Brain microvascular endothelial cell (primary cell): ENCODE measurements around the gene CCDC178.

Experiments used
- DNase-seq: peaks from one replicate; pipeline ENCODE4 v3.0.0-alpha.2; 2020
- H3K27ac ChIP-seq: fragments of 250-450 bp; sonication (Bioruptor Pico); 2 replicates; pipeline ENCODE4 v1.5.1; 2020; ENCODE audit warnings: mild to moderate bottlenecking, moderate library complexity
- H3K27me3 ChIP-seq: fragments of 250-450 bp; sonication (Bioruptor Pico); replicated peaks from 2 replicates; pipeline ENCODE4 v1.5.1; 2020; ENCODE audit warnings: mild to moderate bottlenecking
- H3K36me3 ChIP-seq: fragments of 250-450 bp; sonication (Bioruptor Pico); replicated peaks from 2 replicates; pipeline ENCODE4 v1.5.1; 2020; ENCODE audit warnings: mild to moderate bottlenecking
- H3K4me3 ChIP-seq: 2 replicates; pipeline ENCODE4 v1.5.1; 2011; ENCODE audit warnings: low read depth, mild to moderate bottlenecking, control low read depth, low read length, moderate library complexity
- CTCF ChIP-seq: IDR thresholded peaks from 2 replicates; pipeline ENCODE4 v1.5.1; 2011; ENCODE audit warnings: low read depth, mild to moderate bottlenecking, moderate library complexity, low read length, control low read depth, inconsistent platforms; ENCODE audit errors: missing control alignments
- in situ Hi-C: cut with HindIII; loops from 2 replicates; pipeline ENCODE4 v1.10.0; 2017; ENCODE audit warnings: low sequenced_read_pairs, low pct_ligation_motif_present

Gene CCDC178

GRCh38 chr18:33115917-33116316, 324.6 kb downstream of the CCDC178 start:
- no peak overlapping the region for H3K4me3 ChIP-seq
- H3K36me3 ChIP-seq: no peaks in the 10 kb centered on the region
- in situ Hi-C loops: no loop called here
- no peak overlapping the region for H3K27ac ChIP-seq
- DNase-seq: no peak
- no peaks in the 10 kb centered on the region for H3K27me3 ChIP-seq
- TF ChIP-seq CTCF: no peak

GRCh38 chr18:33115476-33115875, 325.0 kb downstream of the CCDC178 start:
- Histone ChIP-seq H3K27ac (no peak overlapping the region), H3K27me3 (no peaks in the 10 kb centered on the region), H3K4me3 (no peak overlapping the region), H3K36me3 (no peaks in the 10 kb centered on the region)
- in situ Hi-C loops: no loop called here
- no peak for TF ChIP-seq CTCF
- no peak for DNase-seq

- no peak for DNase-seq
- in situ Hi-C loops: no loop called here
- Histone ChIP-seq H3K27ac (no peak overlapping the region), H3K4me3 (no peak overlapping the region), H3K27me3 (no peaks in the 10 kb centered on the region), H3K36me3 (no peaks in the 10 kb centered on the region)
- TF ChIP-seq CTCF: no peak
Measured at GRCh38 chr18:33114749-33115148, 325.8 kb downstream of the CCDC178 start.

GRCh38 chr18:33113416-33113815, 327.1 kb downstream of the CCDC178 start:
- no peak for TF ChIP-seq CTCF
- Histone ChIP-seq H3K4me3 (no peak overlapping the region), H3K27ac (no peak overlapping the region), H3K27me3 (no peaks in the 10 kb centered on the region), H3K36me3 (no peaks in the 10 kb centered on the region)
- no peak for DNase-seq
- in situ Hi-C loops: no loop called here

GRCh38 chr18:33107511-33107910, 333.0 kb downstream of the CCDC178 start:
- TF ChIP-seq CTCF: no peak

GRCh38 chr18:33101316-33101715, 339.2 kb downstream of the CCDC178 start:
- in situ Hi-C loops: no loop called here

More at GRCh38 chr18:33107511-33107910, 333.0 kb downstream of the CCDC178 start:
- no peaks in the 10 kb centered on the region for H3K27me3 ChIP-seq
- no peak for DNase-seq
- H3K27ac ChIP-seq: no peak overlapping the region
- in situ Hi-C loops: no loop called here
- H3K4me3 ChIP-seq: no peak overlapping the region
- H3K36me3 ChIP-seq: no peaks in the 10 kb centered on the region

More at GRCh38 chr18:33101316-33101715, 339.2 kb downstream of the CCDC178 start:
- Histone ChIP-seq H3K27me3 (no peaks in the 10 kb centered on the region), H3K27ac (no peak overlapping the region), H3K4me3 (no peak overlapping the region), H3K36me3 (no peaks in the 10 kb centered on the region)
- DNase-seq: no peak
- no peak for TF ChIP-seq CTCF
